GM23338 (cell line): Measurements from ENCODE around the gene SMIM21. TPM values are rescaled to one million over a fixed set of nuclear protein-coding genes. Genes with fewer than 3 reads are reported as not detected.
A peak's percentile ranks its signal among the peaks of the same experiment; 100 is the strongest.

ENCODE experiments used
- ATAC-seq: fragments of 200-7000 bp; cut with Tn5 transposase; 3 replicates; pipeline ENCODE4 v1.9.1; 2020
- DNase-seq: peaks from one replicate; pipeline ENCODE4 v3.0.0-alpha.2; 2015; ENCODE audit warnings: low spot score
- H2AFZ ChIP-seq: fragments of 200-600 bp; sonication (generic); 2 replicates; pipeline ENCODE4 v1.8.0; 2016; ENCODE audit warnings: antibody characterized with exemption, mild to moderate bottlenecking, moderate library complexity
- H3F3A ChIP-seq: fragments of 200-600 bp; sonication (generic); replicated peaks from 2 replicates; pipeline ENCODE4 v1.8.0; 2017; ENCODE audit warnings: antibody characterized with exemption, mixed run types, low read depth
- H3K27ac ChIP-seq: fragments of 200-600 bp; sonication (generic); 2 replicates; pipeline ENCODE4 v1.6.1; 2016; ENCODE audit warnings: low read depth
- H3K27me3 ChIP-seq: fragments of 200-600 bp; sonication (generic); 2 replicates; pipeline ENCODE4 v1.8.0; 2016; ENCODE audit warnings: mild to moderate bottlenecking, mixed run types, moderate library complexity; ENCODE audit not compliant: insufficient read depth
- H3K36me3 ChIP-seq: fragments of 200-600 bp; sonication (generic); 2 replicates; pipeline ENCODE4 v1.8.0; 2016; ENCODE audit warnings: mild to moderate bottlenecking; ENCODE audit not compliant: insufficient read depth
- H3K4me1 ChIP-seq: fragments of 200-600 bp; sonication (generic); 2 replicates; pipeline ENCODE4 v1.8.0; 2016; ENCODE audit warnings: mild to moderate bottlenecking, moderate library complexity; ENCODE audit not compliant: insufficient read depth
- H3K4me2 ChIP-seq: fragments of 200-600 bp; sonication (generic); 2 replicates; pipeline ENCODE4 v1.7.1; 2017; ENCODE audit warnings: mixed run types
- H3K4me3 ChIP-seq: fragments of 200-600 bp; sonication (generic); 2 replicates; pipeline ENCODE4 v1.6.1; 2016; ENCODE audit warnings: mixed run types
- H3K79me2 ChIP-seq: fragments of 200-600 bp; sonication (generic); replicated peaks from 2 replicates; pipeline ENCODE4 v1.8.0; 2017; ENCODE audit warnings: mild to moderate bottlenecking; ENCODE audit not compliant: insufficient read depth
- H3K9me2 ChIP-seq: fragments of 200-600 bp; sonication (generic); 2 replicates; pipeline ENCODE4 v1.8.0; 2017; ENCODE audit not compliant: insufficient read depth
- H4K20me1 ChIP-seq: fragments of 200-600 bp; sonication (generic); replicated peaks from 2 replicates; pipeline ENCODE4 v1.8.0; 2017; ENCODE audit warnings: mild to moderate bottlenecking; ENCODE audit not compliant: insufficient read depth
- H3K27ac Mint-ChIP-seq: 2 replicates; pipeline ENCODE4 v1.8.0; 2020; ENCODE audit warnings: inconsistent platforms, mild to moderate bottlenecking, moderate library complexity, mixed read lengths
- H3K27me3 Mint-ChIP-seq: 3 replicates; pipeline ENCODE4 v1.8.0; 2022; ENCODE audit warnings: low read depth, mild to moderate bottlenecking, moderate library complexity, mixed read lengths, inconsistent platforms; ENCODE audit not compliant: insufficient read depth, poor library complexity
- H3K36me3 Mint-ChIP-seq: 3 replicates; pipeline ENCODE4 v1.8.0; 2021; ENCODE audit warnings: low read depth, mild to moderate bottlenecking, inconsistent platforms, moderate library complexity, mixed read lengths
- H3K4me1 Mint-ChIP-seq: 3 replicates; pipeline ENCODE4 v1.8.0; 2020; ENCODE audit warnings: mild to moderate bottlenecking, inconsistent platforms, mixed read lengths
- H3K4me3 Mint-ChIP-seq: 3 replicates; pipeline ENCODE4 v1.8.0; 2021; ENCODE audit warnings: moderate library complexity, mild to moderate bottlenecking, inconsistent platforms, mixed read lengths
- H3K9me3 Mint-ChIP-seq: 3 replicates; pipeline ENCODE4 v1.8.0; 2020; ENCODE audit warnings: moderate library complexity, mild to moderate bottlenecking, inconsistent platforms, mixed read lengths
- EZH2 ChIP-seq: fragments of 200-600 bp; sonication (generic); IDR thresholded peaks from one replicate; pipeline ENCODE4 v1.8.0; 2017; ENCODE audit warnings: antibody characterized with exemption, mild to moderate bottlenecking, low read depth; ENCODE audit not compliant: unreplicated experiment
- JUNB ChIP-seq: IDR thresholded peaks from one replicate; pipeline ENCODE4 v1.6.1; 2016; ENCODE audit warnings: antibody characterized with exemption; ENCODE audit not compliant: unreplicated experiment
- ZNF114 ChIP-seq: fragments of 250-450 bp; sonication (Bioruptor Pico); IDR thresholded peaks from 2 replicates; pipeline ENCODE4 v1.5.0; 2020; ENCODE audit warnings: mild to moderate bottlenecking, moderate library complexity
- polyA plus RNA-seq: library from polyadenylated mRNA; unstranded; fragments of >200 nt; fragmentation: Nextera tagmentation; extraction: Ambion mirVana; gene quantifications from 2 replicates; pipeline ENCODE4 v1.2.1, GENCODE V29; 2016
- total RNA-seq: library from RNA; depleted of rRNA; stranded (reverse); fragments of >200 nt; shearing (Covaris generic); gene quantifications from 2 replicates; pipeline ENCODE4 v1.2.3, GENCODE V29; 2014
- TF ChIP-seq, protein P1 (sequence below): IDR thresholded peaks from 2 replicates; pipeline ENCODE4 v1.6.1; 2016; ENCODE audit warnings: antibody characterized with exemption
- TF ChIP-seq, protein P2 (sequence below): fragments of 250-450 bp; sonication (Bioruptor Pico); IDR thresholded peaks from 2 replicates; pipeline ENCODE4 v1.5.0; 2020; ENCODE audit warnings: mild to moderate bottlenecking, moderate library complexity

SMIM21 gene
- total and polyA plus RNA-seq, 2 experiments from 2014 or later: not detected

DNA sequence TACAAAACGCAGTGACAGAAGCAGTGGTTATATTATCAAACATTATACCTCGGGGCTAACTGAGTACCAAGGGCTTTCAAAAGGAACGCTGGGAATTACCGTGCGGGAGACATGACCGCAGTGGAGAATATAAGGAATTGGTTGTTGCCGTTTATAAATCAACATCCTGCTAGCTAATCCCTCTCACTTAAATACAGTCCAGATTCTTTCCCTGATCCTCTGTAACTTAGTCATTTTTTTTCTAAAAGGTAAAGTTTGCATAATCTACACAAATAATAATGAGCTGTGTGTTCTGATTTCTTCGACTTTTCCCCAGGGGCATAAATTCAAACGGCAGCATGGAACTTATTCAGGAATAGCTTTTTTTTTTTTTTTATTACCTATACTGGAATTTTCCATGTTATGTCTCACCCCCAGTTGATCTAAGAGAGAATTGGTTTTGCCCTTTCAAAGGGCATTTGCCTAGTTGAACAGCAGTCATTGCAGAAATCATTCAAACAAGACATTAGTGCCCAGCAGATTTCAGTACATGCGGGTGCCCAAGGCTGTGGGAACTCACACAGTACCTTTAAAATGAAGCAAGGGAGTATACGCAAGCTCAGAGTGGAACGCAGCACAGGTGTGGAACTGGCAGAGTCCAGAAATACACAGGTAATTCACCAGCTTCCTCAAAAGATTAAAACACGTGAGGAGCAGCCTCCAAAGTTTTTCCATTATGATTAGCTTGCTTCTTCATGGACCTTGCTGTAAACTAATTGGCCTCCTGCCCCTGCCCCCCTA lies 63.9 kb downstream of the SMIM21 start (continued):
- no peak for TF ChIP-seq EZH2
- no peak for TF ChIP-seq JUNB
- no peak for TF ChIP-seq ZNF114 (CRISPR knock-in tag)
- TF ChIP-seq, protein P1, sequence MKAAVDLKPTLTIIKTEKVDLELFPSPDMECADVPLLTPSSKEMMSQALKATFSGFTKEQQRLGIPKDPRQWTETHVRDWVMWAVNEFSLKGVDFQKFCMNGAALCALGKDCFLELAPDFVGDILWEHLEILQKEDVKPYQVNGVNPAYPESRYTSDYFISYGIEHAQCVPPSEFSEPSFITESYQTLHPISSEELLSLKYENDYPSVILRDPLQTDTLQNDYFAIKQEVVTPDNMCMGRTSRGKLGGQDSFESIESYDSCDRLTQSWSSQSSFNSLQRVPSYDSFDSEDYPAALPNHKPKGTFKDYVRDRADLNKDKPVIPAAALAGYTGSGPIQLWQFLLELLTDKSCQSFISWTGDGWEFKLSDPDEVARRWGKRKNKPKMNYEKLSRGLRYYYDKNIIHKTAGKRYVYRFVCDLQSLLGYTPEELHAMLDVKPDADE: no peak
- TF ChIP-seq, protein P2, sequence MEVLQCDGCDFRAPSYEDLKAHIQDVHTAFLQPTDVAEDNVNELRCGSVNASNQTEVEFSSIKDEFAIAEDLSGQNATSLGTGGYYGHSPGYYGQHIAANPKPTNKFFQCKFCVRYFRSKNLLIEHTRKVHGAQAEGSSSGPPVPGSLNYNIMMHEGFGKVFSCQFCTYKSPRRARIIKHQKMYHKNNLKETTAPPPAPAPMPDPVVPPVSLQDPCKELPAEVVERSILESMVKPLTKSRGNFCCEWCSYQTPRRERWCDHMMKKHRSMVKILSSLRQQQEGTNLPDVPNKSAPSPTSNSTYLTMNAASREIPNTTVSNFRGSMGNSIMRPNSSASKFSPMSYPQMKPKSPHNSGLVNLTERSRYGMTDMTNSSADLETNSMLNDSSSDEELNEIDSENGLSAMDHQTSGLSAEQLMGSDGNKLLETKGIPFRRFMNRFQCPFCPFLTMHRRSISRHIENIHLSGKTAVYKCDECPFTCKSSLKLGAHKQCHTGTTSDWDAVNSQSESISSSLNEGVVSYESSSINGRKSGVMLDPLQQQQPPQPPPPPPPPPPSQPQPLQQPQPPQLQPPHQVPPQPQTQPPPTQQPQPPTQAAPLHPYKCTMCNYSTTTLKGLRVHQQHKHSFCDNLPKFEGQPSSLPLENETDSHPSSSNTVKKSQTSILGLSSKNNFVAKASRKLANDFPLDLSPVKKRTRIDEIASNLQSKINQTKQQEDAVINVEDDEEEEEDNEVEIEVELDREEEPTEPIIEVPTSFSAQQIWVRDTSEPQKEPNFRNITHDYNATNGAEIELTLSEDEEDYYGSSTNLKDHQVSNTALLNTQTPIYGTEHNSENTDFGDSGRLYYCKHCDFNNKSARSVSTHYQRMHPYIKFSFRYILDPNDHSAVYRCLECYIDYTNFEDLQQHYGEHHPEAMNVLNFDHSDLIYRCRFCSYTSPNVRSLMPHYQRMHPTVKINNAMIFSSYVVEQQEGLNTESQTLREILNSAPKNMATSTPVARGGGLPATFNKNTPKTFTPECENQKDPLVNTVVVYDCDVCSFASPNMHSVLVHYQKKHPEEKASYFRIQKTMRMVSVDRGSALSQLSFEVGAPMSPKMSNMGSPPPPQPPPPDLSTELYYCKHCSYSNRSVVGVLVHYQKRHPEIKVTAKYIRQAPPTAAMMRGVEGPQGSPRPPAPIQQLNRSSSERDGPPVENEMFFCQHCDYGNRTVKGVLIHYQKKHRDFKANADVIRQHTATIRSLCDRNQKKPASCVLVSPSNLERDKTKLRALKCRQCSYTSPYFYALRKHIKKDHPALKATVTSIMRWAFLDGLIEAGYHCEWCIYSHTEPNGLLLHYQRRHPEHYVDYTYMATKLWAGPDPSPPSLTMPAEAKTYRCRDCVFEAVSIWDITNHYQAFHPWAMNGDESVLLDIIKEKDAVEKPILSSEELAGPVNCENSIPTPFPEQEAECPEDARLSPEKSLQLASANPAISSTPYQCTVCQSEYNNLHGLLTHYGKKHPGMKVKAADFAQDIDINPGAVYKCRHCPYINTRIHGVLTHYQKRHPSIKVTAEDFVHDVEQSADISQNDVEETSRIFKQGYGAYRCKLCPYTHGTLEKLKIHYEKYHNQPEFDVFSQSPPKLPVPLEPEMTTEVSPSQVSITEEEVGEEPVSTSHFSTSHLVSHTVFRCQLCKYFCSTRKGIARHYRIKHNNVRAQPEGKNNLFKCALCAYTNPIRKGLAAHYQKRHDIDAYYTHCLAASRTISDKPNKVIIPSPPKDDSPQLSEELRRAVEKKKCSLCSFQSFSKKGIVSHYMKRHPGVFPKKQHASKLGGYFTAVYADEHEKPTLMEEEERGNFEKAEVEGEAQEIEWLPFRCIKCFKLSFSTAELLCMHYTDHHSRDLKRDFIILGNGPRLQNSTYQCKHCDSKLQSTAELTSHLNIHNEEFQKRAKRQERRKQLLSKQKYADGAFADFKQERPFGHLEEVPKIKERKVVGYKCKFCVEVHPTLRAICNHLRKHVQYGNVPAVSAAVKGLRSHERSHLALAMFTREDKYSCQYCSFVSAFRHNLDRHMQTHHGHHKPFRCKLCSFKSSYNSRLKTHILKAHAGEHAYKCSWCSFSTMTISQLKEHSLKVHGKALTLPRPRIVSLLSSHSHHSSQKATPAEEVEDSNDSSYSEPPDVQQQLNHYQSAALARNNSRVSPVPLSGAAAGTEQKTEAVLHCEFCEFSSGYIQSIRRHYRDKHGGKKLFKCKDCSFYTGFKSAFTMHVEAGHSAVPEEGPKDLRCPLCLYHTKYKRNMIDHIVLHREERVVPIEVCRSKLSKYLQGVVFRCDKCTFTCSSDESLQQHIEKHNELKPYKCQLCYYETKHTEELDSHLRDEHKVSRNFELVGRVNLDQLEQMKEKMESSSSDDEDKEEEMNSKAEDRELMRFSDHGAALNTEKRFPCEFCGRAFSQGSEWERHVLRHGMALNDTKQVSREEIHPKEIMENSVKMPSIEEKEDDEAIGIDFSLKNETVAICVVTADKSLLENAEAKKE (CRISPR knock-in tag): no peak

DNA sequence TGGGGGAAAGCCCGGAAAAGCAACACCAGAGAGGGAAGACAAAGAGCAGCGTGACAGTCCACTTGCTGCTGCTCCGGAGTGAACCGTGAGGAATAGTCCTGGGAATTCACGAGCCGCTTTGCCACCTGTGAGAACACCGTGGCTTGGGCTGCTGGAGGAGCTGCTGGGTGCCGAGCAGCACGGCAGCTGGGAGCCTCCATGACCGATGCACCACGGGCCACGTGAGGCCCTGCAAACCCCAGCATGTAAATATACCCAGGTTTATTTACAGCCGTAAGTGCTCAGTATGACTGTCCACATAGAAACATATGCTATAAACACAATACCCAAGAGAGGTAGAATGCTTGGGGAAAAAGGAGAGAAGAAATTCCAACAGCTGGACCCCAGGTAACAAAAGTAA lies 65.1 kb downstream of the SMIM21 start:
- Histone ChIP-seq H2AFZ (0 out of 2 replicates have a peak overlapping the region, but pooled peaks have one; percentile 28), H3K36me3 (no peaks in the 10 kb centered on the region), H3K79me2 (no peaks in the 10 kb centered on the region), H3K27me3 (no peaks in the 10 kb centered on the region), H3K4me1 (no peaks in the 10 kb centered on the region), H3K4me2 (no peak overlapping the region), H3K9me2 (0 out of 2 replicates have a peak, but pooled peaks cover 7% of the 10 kb centered on the region), H4K20me1 (no peaks in the 10 kb centered on the region), H3F3A (no peaks in the 10 kb centered on the region), H3K4me3 (no peak overlapping the region), H3K27ac (no peak overlapping the region)
- Mint-ChIP-seq H3K4me1 (peaks cover 5% of the 10 kb centered on the region; the same call in 1 of the 3 replicates), H3K4me3 (no peak overlapping the region), H3K9me3 (peaks cover 3% of the 10 kb centered on the region), H3K36me3 (peaks cover 7% of the 10 kb centered on the region), H3K27ac (no peak overlapping the region), H3K27me3 (peaks cover 6% of the 10 kb centered on the region)
- DNase-seq: no peak
- no peak for ATAC-seq
- TF ChIP-seq, protein P2 (CRISPR knock-in tag): no peak
